Measurements from ENCODE around the gene DLGAP1.

DLGAP1 gene

GRCh38 chr18:3449512-3450011, 1005.5 kb downstream of the DLGAP1 start:
- DNase-seq (ENCODE audit: low read depth): no peak

GRCh38 chr18:3448838-3449511, 1006.1 kb downstream of the DLGAP1 start:
- peak; percentile 73 for DNase-seq (ENCODE audit: low read depth)

- DNase-seq (ENCODE audit: low read depth): peak; percentile 84
Measured at GRCh38 chr18:3447895-3448837, 1006.9 kb downstream of the DLGAP1 start.

GRCh38 chr18:3447068-3447894, 1007.8 kb downstream of the DLGAP1 start:
- no peak for DNase-seq (ENCODE audit: low read depth)
